GM18867 (cell line): ENCODE results near the gene ACKR3.

Source experiments
- ATAC-seq: cut with Tn5 transposase; IDR thresholded peaks from one replicate; pipeline ENCODE4 v1.9.1; 2021; ENCODE audit warnings: mild to moderate bottlenecking, moderate library complexity; ENCODE audit not compliant: unreplicated experiment

The ACKR3 gene

DNA sequence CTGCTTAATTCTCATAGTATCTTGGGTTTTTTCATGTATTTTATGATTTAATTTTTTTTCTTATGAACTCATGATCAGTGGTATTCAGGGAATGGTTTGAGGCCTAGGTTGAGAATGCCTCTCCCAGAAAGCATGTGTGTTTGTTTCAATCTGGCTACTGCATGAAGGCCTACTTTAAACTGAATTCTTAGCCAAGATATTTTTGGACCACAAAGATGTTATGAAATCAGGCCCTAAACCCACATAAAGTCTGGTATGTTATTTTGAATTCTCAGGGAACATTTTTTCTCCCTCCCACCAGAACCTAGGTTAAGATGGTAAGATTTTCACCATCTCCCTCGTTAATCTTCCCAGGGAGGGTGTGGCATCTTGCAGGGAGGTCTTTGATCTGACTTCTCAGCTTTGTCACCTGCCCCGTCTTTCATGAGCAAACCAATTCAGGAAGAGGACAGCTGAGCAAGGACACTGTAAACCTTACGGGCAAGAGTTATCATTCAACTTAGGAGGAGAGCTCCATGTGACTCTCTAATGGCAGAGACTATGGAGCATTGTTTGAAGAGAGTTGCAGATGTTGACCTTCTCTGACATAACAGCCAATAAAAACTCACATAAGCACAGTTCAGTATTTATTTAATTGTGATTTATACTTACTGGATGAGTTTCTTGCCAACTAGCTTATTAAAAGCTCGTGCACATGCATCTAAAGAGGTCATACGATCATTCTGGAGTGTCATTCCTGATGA lies 21.3 kb upstream of the ACKR3 start:
- no peak for ATAC-seq

DNA sequence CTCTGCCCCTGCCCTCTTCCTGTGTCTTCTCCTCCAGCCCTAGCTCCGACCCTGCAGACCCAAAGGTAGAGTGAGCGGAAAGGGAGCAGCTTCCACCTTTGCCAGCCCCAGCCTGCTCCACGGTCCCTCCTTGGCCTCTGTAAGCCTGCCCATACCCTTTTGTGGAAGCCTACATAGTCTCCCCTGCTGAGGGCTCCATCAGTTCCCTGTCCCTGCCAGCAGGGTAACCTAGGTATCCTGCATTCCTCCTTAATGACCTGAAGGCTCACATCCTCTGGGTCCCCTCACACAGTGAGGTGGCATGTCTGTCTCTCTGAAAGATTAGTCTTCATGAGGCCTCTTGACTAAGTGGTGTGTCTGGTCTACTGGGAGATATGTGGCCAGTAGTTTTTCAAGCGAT lies 20.5 kb upstream of the ACKR3 start:
- no peak for ATAC-seq

DNA sequence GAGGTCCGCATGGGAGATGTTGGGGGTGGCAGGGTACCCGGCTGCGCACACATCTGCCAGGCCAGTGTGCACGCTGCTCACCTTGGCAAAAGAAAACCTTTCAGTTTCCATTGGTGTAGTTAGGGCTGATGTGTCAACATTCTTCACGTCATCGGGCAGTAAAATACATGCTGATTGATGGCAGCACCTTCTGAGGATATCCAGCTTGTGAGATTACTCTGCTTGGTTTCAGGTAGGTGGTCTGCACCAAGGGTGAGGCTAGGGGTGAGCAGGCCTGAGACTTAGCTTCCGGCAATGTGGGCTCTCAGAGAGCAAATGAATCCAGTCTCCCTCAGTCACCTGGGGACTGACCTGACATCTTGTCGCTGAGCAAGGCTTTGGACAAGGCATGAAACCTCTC lies 19.3 kb upstream of the ACKR3 start:
- peak; percentile 9 for ATAC-seq

DNA sequence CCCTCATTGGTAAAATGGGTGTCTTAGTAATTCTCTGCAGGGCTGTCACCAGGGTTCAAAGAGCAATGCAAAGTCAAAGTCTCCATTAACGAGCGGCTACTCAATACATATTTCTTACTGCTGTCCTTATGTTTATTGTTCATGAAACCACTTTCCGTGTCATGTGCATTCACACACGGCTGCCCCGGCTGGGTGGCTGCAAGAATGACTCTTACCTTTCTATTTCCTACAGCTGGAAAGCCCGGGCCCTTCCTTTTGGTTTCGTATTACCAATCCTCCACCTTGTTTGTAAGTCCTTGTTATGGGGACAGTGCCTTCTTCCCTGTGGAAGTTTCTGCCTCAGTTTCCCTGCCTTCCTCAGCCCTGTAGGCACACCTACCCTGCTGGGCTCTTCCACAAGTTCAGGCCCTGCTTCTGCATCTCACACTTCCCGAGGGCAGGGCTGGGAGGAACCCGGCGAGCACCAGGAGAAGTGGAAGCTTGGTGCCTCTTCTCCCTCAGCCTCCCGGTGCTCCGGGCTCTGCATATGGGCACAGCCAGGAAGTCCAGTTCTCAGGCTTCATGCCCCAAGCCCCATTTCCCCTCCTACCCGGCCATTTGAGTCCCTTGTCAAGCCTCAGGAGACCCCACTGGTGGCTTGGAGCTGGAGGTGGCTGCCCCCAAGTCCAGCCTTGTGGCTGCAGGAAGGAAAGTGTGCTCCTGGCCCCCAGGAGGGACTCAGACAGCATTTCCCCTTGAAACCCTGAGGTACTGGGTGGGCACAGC lies 18.7 kb upstream of the ACKR3 start:
- peak; percentile 61 for ATAC-seq

DNA sequence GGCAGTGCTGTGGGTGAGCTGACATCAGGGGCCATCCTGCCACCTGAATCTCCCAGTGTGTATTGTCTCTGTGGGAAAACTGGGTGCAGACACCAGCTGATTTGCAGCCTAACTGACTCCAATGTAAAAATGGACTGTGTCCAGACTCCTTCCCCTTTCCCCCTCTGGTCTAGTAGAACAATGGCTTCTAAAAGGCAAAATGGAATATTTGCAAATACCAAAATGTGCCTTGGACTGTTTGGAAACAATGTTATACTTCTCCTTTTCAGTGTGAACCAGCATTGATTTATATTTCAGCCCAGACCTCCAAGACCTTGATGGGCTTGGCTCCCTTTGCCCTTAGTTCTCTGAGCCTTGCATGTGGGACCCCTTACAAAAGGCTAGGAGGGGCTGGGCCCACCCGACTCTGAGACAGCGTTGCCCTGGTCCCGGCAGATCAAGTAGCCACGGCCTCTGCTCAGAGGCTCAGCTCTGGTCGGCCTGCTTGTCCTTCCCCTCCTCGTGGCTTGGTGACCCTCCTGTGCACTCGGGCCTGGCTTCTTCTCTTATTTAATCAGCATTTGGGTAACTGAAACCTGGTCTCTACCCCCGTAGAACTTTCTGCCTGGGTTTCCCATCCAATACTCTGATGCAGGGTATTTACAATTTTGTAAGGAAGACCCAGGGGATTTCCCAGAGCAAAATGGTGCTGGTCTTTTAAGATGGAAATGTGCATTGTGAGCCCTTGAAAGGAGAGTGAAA lies 18.0 kb upstream of the ACKR3 start:
- no peak for ATAC-seq

DNA sequence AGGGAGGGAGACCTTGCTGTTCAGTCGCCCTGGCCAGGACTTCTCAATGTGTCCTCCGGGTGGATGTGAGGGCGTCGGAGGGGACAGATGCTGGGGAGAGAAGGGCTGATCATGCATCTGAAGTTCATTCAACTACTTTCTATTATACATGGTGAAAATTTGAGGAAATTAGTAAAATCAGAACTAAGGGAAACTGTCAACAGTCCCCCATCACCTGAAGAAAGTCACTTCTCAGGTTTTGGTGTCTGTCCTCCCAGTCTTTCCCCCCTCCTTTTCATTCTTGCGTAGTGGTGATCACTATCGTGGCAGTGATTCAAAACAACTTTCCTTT lies 17.4 kb upstream of the ACKR3 start:
- ATAC-seq = no peak

DNA sequence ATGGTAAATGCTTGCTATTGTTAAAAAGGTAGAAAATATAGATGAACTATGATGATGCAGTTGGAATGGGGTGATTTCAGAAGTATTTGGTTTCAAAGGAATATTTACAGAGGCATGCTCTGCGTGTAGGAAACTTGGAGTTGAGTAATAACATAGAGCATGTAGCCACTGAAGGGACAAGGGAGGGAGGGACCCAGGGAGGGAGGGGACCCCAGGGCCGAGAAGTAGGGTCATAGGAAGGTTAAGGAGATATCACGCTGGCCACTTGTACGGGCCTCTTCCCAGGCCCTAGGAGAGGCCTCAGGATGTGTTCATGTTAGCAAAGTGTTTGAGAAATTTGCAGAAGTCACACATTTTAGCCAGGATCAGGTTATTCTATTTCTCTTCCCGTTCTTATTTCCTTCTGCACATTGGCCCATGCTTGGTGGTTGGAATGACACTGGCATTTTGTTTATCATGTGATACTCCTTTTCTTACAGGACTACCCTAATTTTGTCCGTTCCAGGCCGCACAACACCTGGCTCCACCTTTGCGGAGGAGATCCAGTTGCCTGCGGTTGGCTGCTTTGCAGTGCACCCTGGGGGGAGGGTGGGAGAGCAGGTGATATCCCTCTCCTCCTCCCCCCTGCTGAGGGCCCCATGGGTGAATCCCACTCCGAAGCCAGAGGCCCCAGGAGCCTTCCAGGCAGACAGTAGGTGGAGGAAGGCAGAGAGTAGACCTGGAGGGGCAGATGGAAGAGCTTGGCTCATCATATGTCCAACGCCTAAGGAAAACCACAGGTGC lies 16.9 kb upstream of the ACKR3 start:
- no peak for ATAC-seq

DNA sequence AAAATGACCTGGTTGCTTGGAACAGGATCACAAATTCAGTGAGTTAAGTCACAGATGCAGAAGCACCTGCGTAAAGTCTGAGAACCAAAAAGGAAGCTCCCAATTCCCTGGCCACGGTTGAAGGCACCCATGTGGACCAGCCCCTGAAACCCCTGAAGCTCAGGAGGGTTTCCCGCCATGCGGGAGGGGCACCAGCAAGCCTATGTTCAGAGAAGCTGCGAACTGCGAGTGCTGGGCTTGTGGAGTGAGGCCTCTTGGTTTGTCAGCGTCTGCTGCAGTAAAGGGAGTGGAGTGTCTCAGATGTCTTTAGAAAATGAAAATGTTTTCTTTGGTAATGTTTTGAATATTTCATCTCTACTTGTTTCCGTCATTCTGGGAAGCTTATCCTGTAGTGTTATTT lies 16.1 kb upstream of the ACKR3 start:
- ATAC-seq = no peak

DNA sequence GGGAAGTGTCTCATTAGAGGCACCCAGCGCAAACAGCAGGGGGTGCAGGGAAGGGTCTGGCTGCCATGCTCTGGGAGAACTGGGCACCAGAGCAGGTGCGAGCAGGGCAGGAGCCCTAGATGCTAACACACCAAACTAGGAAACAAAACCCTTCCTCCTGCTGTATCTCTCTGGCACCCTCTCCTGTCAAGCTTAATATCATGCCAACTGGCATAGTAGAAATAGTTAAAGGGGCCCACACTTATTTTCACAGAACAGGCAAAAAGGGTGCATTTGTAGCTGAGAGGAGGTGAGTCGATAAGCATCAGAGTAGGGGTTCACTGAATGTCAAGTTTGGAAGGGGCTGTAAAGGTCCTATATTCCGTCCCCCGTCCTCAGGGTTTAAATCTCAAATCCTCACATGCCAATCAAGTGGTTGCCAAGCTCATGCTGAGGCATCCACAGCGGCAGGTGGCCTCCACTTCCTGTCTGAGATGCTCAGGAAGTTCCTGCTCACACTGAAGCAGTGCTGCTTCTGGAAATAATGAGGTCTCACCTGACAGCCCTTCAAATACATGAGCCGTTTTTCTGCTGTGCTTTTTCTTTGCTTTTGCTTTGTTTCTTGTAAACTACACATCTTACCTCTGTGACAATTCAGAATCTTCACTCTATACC lies 14.9 kb upstream of the ACKR3 start:
- ATAC-seq = no peak

DNA sequence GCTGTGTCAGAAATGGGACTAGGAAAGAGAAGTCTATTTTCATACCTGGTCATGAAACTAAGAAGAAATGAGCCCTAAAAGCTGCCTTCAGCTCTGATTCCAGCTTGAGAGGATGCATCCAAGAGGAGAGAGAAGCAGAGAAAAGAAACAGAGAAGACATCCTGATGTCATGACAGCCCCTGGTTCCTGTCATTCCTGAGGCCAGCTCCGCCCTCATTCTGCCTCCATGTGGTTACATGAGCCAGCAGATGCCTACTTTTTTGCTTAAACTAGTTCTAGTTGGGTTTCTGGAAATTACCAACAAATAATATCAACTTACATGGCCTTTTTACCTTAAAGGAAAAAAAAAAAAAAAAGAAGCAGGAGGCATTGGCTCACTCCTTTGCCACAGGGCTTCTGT lies 14.1 kb upstream of the ACKR3 start:
- no peak for ATAC-seq

DNA sequence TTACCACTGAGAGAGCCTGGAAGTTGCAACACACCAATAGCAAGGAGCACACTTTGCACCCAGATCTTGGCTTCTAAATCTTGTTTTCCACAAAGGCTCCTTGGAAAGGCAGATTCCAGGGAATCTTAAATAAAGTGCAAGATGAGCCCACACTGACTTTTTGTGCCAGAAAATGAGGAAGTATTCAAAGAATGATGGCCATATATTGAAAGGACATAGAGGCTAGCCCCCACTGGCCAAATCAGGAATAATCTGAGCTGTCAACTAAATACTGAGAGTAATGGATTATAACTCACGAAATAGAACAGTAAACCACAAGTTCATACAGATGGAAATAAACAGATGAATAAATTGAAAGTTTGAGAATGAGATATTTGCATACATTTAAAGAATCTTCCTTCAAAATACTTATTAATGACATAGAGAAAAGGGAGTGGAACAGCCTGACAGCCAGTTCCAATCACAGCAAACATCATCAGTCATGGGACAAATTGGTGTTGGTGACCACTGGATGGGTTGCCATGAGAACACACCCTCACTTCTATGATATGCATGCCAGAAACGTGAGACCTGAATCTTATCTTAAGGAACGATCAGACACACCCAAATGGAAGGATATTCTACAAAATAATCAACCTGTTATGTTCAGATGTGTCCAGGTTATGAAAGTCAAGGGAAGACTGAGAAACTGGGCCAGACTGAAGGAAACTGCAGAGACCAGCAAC lies 12.2 kb upstream of the ACKR3 start:
- ATAC-seq = no peak

DNA sequence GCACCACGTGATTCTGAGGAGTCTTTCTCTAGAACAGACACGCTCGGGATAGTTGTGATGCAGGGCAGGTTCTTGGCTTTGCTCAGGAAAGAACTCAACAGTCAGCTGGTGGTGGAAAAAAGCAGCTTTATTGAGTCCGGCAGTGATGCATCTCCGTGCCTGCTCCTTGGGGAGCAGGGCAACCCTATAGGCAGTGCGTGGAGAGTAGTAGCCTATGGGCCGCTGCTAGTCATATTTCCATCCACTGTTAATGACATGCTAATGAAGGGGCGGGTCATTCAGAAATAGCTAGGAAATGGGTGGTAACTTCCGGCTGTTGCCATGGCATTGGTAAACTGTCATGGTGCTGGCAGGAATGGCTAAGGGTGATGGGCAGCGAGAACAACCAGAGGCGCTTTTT lies 11.6 kb upstream of the ACKR3 start:
- no peak for ATAC-seq

DNA sequence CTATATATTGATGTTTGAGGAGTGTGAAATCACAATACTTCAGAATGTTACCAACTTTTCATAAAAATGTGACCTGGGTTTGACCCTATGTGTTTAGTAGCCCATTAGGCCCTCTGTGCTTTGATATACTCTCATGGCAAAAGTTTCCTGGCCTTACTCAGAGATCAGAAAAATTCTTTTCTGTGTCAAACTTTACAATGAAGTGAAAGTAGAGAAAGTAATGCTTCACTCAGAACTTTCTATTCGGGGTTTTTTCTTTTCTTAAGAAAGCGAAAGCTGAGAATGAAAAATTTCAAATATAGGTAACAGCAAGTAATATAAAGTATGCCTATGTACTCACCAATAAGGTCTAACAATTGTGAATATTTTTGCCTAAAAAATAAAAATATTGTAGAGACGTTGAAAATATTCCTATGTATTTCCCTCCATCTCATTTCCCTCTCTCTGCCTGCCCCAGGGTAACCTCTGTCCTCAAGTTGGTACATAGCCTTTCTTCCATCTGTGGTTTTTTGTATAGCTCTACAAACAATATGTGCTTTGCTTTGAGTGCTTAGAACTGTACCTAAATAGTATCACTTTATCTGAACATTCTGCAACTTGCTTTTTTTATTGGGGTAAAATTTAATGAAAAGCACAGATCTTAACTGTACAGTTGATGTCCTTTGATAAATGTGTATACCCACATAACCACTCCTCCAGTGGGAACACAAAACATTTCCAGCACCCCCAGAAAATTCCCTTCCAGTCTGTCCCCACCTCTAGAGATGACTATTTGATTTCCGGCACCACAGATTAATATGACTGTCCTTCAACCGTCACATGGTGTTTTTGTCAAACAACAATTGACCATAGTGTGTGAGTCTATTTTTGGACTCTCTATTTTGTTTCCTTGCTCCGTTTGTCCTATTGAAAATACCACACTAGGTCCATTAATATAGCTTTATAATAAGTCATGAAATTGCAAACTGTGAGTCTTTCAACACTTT lies 10.3 kb upstream of the ACKR3 start:
- no peak for ATAC-seq

DNA sequence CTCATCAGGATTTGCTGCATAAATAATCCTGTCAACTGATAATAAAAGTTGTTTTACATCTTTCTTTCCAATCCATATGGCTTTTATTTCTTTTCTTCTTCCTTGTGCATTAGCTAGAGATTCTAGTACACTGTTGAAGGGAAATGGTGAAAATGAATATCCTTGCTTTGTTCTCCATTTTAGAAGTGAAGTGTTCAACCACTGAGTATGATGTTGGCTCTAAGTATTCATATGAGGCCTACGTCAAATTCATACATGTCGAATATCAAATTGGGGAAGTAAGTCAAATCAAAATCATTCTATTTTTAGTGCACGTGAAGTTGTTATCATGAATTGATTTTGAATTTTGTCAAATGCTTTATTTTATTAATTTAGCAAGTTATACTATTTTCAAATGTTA lies 7.8 kb upstream of the ACKR3 start:
- no peak for ATAC-seq

DNA sequence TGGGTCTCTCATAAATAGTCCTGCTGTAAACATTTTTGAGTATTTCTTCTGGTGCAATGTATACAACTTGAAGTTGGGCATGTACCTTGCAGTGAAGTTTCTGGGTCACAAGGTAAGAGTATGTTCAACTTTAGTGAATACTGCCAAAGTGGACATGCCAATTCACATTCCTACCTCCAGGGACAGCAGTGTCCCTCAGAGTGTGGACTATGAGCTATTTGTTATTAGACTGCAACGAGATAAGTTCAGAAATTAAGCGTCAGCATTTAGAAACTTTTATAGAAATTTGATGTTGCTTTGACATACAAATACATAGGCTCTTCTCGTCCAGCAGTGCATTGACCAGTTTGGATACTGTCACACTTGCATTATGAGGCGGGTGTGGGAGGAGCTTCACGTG lies 7.2 kb upstream of the ACKR3 start:
- ATAC-seq = no peak

DNA sequence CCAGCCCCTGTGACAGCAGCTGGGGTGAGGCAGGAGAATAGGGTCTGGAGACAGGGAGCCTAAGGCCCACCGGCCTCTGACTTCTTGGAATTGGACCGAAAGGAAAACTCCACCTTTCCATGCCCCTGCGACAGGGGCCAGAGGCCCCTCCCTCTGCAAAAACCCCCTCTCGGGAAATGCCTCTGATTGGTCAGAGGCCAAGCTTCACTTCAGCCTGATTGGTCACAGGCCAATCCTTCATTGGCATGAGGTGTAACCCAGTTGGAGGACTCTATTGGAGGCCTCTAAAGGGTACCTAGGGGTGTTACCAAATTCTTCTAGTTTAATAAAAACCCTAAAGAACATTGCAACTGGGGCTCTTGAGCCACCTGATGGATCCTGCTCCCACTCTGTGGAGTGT lies 5.7 kb upstream of the ACKR3 start:
- ATAC-seq = no peak

DNA sequence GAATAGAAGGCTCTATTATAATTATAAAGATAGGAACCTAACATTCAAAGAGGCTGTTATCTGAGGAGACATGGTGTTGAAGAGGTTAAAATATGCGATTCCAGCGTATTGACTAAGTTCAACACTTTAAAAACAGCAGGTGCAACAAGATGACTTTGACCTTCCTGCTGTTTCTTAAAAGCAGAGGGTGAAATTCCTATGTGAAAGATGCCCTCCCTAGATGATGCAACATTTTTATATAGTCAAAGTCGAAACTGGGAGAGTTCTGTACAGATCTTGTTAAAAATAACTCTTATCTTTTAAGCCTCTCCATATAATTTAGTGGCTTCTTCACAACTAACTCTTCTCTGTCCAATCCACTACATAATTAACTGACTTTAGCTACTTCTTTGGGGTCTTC lies 4.4 kb upstream of the ACKR3 start:
- ATAC-seq = no peak

DNA sequence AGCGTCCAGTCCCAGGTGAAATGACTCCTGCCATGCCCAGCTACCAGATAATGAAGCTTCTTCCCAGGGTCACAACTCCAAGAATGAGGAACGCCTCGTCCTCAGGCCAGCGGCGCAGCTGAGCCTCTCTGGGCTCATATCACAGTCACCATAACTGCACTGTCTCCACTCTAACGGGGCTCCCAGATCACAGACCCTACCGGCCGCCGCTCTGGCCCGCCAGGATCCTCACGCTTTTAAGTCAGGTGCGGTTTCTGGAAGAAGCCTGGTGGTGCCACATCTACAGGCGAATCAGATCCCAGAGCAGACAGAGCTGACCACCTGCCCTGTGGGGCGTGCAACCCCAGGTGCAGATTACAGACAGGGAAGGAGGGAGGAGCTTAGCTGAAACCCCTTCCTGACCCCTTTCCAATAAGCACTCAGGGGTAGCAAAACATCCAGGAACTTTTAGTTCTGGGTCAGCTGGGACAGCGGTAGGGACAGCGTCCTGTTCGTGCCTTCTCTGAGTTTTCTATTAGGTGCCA lies 3.7 kb upstream of the ACKR3 start:
- no peak for ATAC-seq

DNA sequence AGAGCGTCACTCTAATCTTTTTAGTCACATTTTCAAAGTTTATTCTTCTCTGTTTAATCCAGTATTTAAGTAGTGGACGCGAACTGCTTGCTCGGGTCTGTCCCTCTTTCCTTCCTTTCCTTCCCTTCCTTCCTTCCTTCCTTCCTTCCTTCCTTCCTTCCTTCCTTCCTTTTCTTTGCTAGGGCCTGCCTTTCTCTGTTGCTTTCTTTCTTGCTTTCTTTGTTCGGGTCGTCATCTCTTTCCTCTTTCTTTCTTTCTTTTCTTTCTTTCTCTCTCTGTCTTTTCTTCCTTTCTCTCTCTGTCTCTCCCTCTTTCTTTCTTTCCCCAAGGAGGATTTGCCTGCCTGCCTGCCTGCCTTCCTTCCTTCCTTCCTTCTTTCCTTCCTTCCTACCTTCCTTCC lies 3.0 kb upstream of the ACKR3 start:
- ATAC-seq = no peak
